GM04504 (cell line): ENCODE measurements around the gene SETDB2.

Experiments used
- DNase-seq: peaks from one replicate; pipeline ENCODE4 v3.0.0-alpha.2; 2012; ENCODE audit warnings: low read depth

SETDB2 gene

DNA sequence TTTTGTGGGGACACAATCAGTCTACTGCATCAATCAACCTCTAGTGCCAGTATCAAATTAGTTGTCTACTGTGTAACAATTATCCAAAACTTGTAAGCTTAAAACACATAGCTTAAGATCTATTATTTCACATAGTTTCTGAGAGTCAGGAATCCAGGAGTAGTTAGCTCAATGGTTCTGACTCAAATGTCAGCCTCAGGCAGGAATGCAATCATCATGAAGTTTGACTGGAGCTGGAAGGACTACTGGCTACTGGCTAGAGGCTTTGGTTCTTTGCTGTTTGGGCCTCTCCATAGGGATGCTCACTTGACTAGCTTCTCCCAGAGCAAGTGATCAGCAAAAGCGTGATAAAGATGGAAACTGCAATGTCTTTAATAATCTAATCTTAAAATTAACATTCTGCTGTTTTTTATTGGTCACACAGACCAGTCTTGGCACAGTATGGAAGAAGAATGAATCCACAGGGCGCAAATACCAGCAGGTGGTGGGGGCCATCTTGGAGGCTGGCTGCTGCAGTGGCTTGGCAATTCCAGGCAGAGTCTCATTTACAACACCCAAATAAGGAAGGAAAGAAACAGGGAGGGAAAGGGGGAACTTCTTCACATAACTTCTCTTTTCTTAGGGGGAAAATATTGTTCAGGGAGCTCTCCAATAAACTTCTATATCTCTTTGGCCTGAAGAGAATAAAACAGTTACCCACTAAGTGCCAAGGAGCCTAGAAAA, 15.9 kb upstream of the SETDB2 start:
- no peak for DNase-seq

DNA sequence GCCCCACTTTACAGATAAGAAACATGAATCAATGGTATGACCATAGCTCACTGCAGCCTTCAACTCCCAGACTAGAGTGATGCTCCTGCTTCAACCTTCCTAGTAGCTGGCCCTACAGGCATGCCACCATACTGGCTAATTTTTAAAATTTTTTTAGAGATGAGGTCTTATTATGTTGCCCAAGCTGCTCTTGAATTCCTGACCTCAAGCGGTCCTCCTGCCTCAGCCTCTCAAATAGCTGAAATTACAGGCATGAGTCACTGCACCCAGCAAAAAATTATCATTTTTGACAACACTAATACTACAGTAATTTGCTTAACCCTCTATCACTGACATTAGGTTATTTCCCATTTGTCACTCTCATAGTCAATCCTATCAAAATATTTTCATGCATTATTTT, 15.0 kb upstream of the SETDB2 start:
- DNase-seq, result no peak

DNA sequence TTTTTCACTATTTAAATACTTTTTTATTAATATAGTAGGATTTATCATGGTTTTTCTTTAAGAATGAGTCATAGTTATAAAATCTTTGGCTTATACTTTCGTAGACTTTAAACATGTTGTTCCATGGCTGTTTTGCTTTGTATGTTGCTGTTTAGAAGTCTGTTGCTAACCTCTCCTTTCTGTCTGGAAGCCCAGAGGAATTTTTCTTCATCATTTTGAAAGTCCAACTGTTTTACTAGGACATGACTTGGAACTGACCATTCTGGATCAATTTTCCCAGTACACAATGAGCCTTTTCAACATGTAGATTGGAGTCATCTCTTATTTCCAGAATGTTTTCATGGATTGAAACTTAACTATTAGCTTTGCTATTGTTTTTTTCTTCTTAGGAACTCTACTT, 8.1 kb upstream of the SETDB2 start:
- DNase-seq, result no peak

DNA sequence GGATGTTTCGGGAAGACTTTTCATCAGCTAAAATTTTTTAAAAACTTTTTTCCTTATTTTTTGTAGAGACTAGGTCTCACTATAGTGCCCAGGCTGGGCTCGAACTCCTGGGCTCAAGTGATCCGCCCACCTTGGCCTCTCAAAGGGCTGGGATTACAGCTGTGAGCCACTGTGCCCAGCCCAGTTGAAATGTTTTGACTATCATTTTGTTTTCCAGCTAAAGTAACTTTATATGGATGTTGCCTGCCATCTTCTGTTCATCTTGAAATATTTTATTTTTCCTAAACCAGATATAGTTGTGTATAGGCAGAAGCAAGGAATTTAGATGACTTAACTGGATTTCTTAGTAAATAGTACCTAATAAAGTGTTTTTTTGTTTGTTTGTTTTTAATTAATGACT, 7.2 kb upstream of the SETDB2 start:
- no peak for DNase-seq

- DNase-seq, result no peak
Measured at GRCh38 chr13:49437705-49438104, 6.4 kb upstream of the SETDB2 start.

DNA sequence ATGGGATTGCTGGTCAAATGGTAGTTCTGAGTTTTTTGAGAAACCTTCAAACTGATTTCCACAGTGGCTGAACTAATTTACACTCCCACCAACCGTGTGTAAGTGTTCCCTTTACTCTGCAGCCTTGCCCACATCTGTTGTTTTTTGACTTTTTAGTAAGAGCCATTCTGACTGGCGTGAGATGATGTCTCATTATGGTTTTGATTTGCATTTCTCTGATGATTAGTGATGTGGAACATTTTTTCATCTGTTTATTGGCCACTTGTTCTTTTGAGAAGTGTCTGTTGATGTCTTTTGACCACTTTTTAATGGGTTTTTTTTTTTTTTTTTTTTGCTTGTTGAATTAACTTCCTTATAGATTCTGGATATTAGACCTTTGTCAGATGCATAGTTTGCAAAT, 4.5 kb upstream of the SETDB2 start:
- no peak for DNase-seq

DNA sequence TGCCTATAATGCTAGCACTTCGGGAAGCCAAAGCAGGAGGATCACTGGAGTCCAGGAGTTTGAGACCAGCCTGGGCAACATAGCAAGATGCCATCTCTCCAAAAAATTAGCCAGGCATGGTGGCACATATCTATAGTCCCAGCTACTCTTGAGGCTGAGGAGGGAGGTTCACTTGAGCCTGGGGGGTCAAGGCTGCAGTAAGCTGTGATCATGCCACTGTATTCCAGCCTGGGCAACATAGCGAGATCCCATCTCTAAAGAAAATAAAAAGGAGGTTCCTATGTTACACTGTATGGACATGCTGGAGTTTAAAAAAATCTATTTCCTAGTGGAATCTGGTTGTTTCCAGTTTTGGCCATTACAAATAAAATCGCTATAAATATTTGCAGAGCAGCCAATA, 2.8 kb upstream of the SETDB2 start:
- DNase-seq, result no peak

DNA sequence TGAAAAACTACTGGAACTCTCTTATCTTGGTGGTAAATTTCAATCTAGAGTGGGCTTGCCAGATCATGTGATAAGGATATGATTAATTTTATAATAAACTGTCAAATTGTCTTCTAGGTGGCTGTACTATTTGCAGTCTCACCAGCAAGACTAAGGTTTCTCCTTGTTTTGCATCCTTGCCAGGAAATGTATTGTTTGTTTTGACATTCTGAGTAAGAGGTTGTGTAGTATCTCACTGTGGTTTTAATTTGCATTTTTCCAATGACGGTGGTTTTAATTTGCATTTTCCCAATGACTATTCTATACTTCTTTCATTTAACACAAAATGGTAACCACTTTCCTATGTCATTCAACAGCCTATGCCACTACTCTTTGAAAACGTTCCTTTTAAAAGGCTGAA, 2.2 kb upstream of the SETDB2 start:
- no peak for DNase-seq

DNA sequence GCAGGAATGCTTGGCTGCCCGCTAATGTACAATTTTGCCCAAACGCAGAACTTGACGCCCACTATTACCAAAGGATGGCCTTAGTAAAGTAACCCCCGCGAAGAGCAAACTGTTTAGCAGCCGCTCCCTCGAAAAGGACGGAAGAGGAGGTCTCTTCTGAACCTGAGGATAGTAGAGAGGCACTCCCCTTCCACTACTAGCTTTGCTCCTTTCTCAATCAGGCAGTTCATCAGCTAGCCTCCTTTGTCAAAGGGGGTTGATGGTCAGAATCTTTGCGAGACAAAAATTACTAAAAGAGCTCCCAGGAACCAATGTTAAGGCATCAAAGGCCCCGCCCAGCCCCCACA, 744 bp upstream of the SETDB2 start:
- DNase-seq, result no peak

- peak; percentile 58 for DNase-seq
Measured at GRCh38 chr13:49444524-49445395, 686 bp downstream of the SETDB2 start.

GRCh38 chr13:49446473-49446872, 2.4 kb downstream of the SETDB2 start:
- no peak for DNase-seq

- DNase-seq, result no peak
Measured at GRCh38 chr13:49448753-49449152, 4.7 kb downstream of the SETDB2 start.

DNA sequence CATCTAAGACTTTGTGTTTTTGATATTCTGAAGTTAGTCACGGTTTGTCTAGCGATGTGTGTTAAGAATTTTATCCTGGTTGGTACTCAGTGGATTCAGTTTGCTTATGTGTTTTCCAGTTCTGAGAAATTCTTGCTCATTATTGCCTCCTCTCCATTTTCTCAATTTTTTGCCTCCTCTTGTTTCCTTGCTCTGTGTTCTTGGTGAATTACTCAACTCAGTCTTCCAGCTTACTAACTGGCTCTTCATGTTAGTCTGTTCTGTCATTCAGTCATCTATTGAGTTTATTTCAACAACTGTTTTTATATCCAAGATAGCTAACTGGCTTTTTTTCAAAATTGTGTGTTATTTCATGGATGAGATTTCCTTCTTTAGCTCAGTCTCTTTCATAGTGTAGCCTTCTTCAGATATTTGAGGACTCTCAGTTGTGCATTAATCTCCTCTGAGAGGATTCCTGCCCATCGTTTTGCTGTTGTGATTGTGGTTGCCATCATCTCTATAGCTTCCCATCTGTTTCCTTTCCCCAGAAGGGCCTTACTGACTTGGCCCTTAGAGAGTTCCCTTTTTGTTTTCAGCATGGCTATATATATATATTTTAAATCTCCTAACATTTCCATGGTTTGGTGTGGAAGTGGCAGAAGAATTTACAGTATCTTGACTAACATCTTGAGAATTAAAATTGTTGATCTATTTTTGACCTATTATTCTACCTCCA, 6.2 kb downstream of the SETDB2 start:
- DNase-seq, result no peak

DNA sequence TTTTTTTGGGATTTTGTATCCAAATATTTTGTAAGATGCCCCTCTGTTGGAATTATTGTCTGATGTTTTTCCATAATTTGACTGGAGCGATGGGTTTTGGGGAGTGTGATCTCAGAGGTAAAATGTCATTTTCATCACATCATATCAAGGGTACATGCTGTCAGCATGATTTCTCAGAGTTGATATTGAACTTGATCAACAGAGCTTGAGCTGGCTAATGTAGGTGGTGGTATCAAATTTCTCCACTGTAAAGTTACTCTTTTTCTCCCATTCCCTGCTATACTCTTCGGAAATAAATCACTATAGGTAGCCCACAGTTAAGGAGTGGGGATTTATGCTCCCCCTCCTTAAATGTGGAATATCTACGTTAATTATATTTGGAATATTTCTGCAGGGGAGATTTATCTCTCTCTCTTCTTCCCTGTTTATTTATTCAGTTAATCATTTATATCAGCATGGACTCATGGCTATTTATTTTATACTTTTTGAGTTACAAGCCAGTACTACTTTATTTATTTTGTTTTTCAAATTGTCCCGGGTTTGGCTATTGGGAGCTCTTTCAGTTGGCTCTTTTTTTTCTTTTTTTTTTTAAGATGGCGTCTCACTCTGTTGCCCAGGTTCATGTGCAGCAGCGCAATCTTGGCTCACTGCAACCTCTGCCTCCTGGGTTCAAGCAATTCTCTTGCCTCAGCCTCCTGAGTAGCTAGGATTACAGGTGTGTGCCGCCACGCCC, 8.8 kb downstream of the SETDB2 start:
- DNase-seq, result no peak

DNA sequence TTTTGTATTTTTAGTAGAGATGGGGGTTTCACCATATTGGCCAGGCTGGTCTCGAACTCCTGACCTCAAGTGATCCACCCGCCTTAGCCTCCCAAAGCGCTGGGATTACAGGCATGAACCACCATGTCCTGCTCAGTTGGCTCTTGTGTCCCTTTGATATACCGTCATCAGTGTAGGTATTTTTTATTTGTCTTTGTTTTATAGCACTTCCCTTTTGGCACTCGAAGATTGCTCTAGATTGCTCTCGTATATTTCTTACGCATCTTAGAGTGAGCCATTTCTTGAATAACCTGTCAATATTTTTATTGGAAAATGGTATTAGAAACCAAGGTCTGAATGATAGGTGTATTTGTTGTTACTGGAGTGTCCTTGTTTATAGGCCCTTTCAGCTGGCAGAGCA, 9.4 kb downstream of the SETDB2 start:
- DNase-seq, result no peak

DNA sequence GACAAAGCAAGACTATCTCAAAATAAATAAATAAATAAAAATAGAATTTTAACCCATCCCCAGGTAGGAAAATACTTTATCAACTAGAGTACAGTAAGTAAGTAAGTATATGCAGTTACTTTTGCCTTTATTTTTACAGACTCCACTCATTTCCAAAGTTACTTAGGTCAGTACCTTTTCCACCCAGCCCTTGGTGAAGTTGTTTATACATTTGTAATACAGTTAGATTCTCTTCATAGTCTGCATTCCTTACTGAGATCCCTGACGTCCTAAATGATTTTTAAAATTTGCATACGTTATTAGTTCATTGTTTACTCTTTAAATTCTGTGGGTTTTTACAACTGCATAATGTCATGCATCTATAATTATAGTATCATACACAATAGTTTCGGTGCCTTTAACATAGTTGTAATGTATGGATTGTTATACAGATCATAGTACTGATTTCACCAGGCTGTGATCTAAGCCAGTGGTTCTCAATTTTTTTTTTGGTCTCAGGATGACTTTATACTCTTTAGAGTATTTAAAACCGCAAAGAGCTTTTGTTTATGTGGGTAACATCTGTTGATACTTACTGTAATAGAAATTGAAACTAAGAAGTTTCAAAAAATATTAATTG, 10.4 kb downstream of the SETDB2 start:
- no peak for DNase-seq

DNA sequence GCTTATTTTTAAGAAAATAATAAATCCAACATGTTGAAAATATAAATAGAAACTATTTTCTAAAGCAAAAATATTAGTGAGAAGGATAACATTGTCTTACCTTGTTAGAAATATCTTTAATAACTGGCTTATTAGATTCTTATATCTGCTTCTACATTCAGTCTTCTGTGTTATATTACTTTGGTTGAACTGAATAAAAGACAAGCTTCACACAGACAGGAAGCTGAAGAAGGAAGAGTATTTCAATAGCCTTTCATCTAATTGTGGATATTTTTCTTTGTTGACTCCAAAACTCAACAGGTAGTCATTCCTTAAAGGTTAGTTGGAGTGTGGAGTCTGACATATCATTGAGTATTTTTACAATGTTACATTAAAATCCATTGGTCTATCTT, 10.9 kb downstream of the SETDB2 start:
- DNase-seq, result no peak

DNA sequence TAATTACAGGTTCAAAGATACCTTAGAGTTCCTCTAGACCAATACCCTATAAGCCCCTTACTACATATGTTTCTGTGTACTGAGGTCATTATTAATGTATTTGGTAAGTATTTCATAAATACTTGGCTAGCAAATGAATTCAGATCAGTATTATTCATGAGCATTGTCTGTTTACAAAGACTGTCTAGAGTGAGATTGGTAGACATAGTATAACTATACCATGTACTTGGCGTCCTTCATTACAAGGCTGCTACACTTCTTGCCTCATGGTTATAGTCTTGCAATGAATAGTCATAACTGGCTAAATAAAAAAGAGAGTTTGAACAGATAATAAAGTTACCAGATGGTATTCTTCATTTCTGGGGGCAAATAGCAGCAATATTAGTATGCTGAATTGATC, 12.1 kb downstream of the SETDB2 start:
- DNase-seq, result no peak

- DNase-seq, result no peak
Measured at GRCh38 chr13:49457221-49457620, 13.1 kb downstream of the SETDB2 start.

- no peak for DNase-seq
Measured at GRCh38 chr13:49459580-49459979, 15.5 kb downstream of the SETDB2 start.

- no peak for DNase-seq
Measured at GRCh38 chr13:49464085-49464484, 20.0 kb downstream of the SETDB2 start.
